ENCODE data around the gene SLC34A1.
"Not testable (repeated sequence)": the region's sequence is repeated elsewhere in the genome, so short reads cannot be mapped to it uniquely, and the experiment has no call there.

SLC34A1 gene

GRCh38 chr5:177369645-177370440 lies 14.4 kb upstream of the SLC34A1 start:
- DNase-seq: no peak

- DNase-seq: peak; percentile 22
Observed at GRCh38 chr5:177370488-177371119, 13.6 kb upstream of the SLC34A1 start.

- DNase-seq: no peak
Observed at GRCh38 chr5:177371120-177372033, 12.9 kb upstream of the SLC34A1 start.

GRCh38 chr5:177372034-177372896 lies 12.0 kb upstream of the SLC34A1 start:
- no peak for DNase-seq

- no peak for DNase-seq
Observed at GRCh38 chr5:177372910-177373309, 11.3 kb upstream of the SLC34A1 start.

- DNase-seq: no peak
Observed at GRCh38 chr5:177373806-177374205, 10.4 kb upstream of the SLC34A1 start.

- DNase-seq: no peak
Observed at GRCh38 chr5:177374211-177374610, 10.0 kb upstream of the SLC34A1 start.

- DNase-seq: not testable (repeated sequence)
Observed at GRCh38 chr5:177375516-177375915, 8.7 kb upstream of the SLC34A1 start.

GRCh38 chr5:177376107-177376506 lies 8.1 kb upstream of the SLC34A1 start:
- no peak for DNase-seq

GRCh38 chr5:177377851-177378776 lies 6.1 kb upstream of the SLC34A1 start:
- DNase-seq: no peak

GRCh38 chr5:177378884-177379883 lies 5.0 kb upstream of the SLC34A1 start:
- no peak for DNase-seq

- no peak for DNase-seq
Observed at GRCh38 chr5:177380805-177381126, 3.5 kb upstream of the SLC34A1 start.

GRCh38 chr5:177382423-177383029 lies 1.7 kb upstream of the SLC34A1 start:
- DNase-seq: no peak

GRCh38 chr5:177383181-177383580 lies 1.1 kb upstream of the SLC34A1 start:
- no peak for DNase-seq

- no peak for DNase-seq
Observed at GRCh38 chr5:177385720-177386119, 1.5 kb downstream of the SLC34A1 start.

- no peak for DNase-seq
Observed at GRCh38 chr5:177386542-177386941, 2.3 kb downstream of the SLC34A1 start.

GRCh38 chr5:177387405-177387804 lies 3.2 kb downstream of the SLC34A1 start:
- DNase-seq: no peak

- no peak for DNase-seq
Observed at GRCh38 chr5:177388521-177389052, 4.4 kb downstream of the SLC34A1 start.

Data from NCI-H2171 (cell line).